HG03175 (cell line): ENCODE results near the gene EMC1.
"Not testable (repeated sequence)": the region's sequence is repeated elsewhere in the genome, so short reads cannot be mapped to it uniquely, and the experiment has no call there.

Experiments used
- ATAC-seq: cut with Tn5 transposase; IDR thresholded peaks from one replicate; pipeline ENCODE4 v1.9.1; 2021; ENCODE audit warnings: mild to moderate bottlenecking, moderate library complexity; ENCODE audit not compliant: unreplicated experiment

The EMC1 gene

DNA sequence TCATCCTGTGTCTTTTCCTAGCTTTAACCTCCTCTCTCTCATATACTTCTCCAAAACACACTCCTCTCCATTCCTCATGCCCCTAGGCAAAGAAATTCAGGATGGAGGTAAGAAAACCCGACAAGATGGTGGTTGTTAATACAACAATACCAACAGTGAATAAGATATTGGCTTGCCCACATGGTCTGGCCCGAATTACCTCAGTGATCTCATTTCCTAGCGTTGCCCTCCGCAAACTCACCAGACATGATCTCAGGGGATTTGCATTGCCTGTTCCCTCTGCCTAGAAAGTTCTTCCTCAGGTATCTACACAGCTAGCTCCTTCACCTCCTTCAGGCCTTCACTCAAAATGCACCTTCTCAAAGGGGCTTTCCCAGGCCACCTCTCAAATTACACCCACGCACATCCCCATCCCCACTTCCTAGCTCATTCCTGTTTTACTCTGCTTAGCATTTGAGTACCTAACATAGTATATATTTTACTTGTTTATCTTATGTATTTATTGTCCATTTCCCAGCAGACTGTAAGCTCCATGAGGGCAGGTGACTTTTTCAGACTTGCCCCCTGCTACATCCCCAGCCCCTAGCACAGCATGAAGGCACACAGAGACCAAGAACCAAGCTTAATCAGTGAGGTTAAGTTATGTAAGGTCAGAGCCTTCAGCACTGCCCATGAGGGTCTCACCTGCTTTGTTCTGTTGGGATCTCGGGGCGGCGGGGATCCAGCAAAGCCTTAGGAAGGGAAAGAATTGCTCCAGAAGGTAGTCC is 31.1 kb downstream of the EMC1 start:
- no peak for ATAC-seq

DNA sequence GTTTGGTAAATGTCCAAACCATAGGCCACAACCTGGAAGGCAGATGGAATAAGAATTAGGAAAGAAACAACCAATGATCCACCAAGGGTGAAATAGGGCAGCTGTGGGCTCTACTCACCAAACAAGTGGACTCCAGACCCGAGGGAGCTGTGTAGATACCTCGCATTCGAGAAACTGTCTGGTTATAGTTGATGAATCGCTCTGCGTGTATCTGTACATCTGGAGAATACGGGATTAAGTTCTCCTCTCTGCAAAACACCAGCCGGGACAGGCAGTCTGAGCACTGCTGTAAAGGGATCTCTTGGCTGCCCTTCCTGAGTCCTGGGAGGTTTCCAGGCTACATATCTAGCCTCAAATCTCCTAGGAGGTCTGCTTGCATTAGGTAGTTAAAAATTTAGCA is 31.9 kb downstream of the EMC1 start:
- ATAC-seq: no peak

DNA sequence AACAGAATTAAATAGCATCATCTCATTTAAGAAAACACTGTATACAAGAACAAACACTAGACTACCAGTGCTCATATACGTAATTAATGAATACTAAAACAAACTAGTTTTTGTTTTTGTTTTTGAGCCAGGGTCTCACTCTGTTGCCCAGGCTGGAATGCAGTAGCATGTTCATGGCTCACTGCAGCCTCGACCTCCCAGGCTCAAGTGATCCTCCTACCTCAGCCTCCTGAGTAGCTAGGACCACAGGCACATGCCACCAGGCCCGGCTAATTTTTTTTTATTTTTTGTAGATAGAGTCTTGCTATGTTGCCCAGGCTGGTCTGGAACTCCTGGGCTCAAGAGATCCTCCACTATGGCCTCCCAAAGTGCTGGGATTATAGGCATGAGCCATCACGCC is 34.7 kb downstream of the EMC1 start:
- not testable (repeated sequence) for ATAC-seq

DNA sequence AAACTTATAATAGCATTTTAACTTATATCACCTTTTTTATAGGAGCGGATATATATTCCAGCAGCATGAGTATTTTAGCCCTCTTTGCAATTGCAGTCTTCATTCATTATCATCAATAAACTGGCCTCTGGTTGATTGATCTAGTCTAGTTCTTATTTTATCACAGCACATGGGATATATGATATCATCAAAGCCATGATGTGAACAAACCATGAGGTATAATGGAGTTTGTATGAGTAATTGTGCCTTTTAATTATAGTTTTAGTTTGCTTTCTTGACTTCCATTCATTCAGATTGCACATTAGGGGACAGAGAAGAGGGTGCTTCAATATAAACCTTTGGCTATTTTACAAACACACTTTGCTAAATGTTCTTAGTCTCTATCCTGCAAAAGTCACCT is 37.7 kb downstream of the EMC1 start:
- no peak for ATAC-seq

DNA sequence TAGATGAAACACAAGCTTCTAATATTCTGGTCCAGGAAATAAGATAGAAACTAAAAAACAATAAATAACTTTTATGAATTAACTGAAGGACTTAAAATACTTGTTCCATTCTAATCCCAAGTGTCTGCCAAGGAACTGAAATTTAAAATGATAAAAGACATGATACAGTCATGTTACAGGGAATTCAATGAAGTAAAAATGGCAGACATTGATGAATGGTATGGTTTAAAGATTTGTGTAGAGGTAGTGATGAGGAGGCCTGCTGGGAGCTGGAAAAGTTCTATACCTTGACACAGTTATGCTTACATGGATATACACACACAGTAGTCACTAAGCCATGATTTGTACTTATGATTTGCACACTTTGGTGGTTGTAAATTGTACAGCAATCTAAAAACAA is 39.2 kb downstream of the EMC1 start:
- no peak for ATAC-seq

DNA sequence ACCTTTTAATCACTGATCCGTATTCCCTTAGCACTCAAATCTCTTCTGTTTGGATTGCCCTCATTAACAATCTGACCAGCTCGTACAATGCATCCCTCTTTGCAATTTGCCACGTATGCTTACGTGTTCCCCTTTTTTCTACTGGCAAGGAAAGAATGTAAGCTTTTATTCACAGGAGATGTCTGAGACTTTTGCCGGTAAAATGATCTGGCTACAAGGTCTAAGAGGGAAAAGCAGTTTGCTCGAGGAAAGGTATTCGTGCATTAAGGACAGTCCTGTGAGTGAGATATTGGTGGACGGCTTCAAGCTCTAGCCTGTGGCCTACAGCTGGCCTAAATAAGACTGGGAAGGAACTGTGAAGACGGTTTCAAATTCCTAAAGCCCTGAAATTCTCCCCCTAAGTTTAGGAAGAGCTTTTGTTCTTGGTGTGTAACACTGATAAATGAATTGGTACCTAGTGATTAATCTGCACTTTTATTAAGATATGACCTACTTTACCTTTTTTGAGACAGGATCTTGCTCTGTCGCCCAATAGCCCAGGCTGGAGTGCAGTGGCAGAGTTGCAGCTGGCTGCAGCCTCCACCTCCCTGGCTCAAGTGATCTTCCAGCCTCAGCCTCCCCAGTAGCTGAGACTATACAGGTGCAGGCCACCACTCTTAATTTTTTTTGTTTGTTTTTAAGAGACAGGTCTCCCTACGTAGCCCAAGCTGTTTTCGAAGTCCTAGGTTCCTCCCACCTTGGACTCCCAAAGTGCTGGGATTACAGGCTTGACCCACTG is 40.4 kb downstream of the EMC1 start:
- no peak for ATAC-seq

DNA sequence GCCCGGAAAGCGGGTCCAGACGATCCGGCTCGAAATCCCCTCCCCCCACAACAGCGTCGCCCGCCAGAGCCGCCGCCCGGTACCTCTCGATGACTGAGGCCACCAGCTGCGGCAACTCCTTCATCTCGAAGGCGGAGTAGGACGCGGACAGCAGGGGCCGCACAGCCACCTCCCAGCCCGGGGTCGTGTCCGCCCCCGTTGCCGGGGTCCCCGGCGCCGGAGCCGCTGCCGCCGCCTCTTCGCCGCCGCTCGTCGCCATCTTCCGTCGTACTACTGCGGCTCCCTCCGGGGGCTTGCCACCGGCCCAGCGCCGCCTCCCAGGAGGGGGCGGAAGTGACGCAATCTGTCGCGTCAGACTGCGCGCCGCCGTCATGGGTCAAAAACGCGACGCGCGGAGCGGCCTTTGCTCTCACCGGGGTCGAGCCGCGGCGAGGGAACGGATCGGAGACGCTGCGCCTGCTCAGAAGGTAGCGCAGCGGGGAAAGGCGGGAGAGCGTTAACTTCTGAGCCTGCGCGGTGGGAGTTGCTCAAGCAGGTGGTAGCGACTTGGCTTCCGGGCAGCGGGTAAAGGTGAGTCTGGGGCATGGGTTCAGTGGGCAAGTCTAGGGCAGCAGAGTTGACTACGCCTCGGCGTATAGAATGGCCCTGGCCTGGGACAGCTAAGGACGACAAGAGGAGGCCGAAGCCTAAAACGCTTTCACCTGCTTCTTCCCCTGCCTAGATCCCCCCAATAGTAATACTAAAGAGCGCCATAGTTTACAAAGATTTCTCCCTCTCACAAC is 41.1 kb downstream of the EMC1 start, which contains the start of gene UBR4:
Gene UBR4 (minus strand): TSS at position 277 of the 782 bp plus-strand sequence. CDS start 18 bp downstream, at position 259.
- peak; percentile 86 for ATAC-seq

DNA sequence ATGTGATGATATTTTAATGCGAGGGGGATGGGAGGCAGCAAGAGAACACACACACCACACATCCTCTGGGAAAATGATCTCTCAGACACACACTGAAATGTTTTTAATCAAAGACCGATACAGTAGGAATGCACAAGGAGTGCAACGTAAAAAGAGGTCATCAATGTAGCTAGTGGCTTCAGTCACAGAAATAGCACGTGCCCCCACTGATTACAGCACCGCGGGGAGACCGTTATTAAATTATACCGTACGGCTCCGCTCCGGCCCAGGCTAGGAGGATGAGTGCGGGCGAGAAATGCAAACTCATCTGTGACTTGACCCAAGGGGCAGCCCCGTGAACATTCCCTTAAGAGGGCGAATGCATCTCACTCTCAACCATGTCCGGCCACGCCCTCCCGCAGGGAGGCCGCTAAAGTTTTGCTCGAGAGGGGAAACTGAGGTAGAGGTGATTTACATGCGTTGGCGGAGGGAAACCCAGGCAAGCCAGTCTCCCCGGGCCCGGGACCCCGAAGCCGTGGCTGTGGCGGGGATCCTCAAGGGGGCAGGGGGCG is 41.8 kb downstream of the EMC1 start:
- peak; percentile 43 for ATAC-seq

DNA sequence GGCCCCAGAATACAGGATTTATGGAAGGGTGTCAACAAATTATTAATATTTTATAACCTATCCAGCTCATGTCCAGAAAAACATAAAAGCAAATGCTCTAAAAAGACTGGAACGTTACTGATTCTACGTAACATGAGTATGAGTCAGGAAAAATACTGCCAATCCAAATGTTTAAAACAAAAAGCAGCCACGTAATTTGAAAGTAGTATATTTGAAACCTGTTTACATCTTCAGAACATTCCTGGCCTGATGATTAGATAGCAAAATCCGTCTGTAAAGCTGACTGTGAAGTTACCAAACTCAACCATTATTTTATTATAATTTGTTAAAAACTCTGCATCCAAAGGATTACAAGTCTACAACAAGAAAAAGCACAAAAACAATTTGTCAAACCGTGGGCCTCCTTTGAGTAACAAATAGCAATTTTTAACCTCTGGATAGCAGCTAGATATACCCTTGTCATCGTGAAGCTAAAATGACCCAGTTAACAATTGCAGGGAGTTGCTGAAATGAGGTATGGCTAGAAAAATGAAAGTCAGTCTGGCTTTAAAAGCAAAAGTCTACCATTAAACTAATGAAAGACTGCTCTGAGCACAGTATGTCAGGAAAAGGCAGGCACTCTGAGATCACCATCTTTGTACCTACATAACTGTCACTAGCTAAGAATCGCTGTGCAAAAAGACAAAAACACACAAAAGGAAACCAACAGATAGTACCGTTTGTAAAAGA is 42.5 kb downstream of the EMC1 start:
- no peak for ATAC-seq

DNA sequence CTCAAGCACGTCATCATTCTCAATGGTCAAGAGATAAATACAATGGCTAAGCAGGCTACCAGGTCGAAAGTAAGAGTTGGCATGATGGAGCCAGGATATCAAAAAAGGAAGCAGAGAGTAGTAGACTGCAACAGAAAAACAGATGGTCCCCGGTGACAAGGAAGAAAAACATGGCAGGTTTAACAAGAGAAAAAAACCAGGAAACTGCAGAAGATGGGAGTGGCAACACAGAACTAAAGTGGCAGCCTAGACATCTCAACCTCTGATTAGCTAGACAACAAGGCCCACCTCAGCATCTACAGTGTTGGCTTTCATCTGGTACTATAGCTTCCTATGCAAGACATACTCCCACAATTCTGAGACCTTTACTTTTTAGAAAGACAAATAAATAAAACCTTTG is 44.4 kb downstream of the EMC1 start:
- ATAC-seq: no peak

DNA sequence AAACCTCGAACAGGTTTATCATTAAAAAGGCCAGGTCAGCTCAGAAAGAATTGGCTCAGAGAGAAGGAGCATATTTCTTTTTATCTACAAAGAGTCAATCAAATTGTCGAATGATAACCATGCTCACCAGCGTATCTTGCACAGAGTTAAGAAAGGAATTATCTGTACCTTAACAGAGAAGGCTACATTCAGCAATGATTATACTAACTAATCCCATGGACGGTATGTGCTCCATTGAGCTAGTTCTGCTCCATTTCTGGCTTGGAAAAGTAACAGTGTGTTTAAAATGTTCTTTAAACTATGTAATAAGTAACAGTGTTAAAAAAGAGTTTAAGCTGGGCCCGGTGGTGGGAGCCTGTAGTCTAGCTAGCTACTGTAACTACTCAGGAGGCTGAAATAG is 45.5 kb downstream of the EMC1 start:
- ATAC-seq: no peak

DNA sequence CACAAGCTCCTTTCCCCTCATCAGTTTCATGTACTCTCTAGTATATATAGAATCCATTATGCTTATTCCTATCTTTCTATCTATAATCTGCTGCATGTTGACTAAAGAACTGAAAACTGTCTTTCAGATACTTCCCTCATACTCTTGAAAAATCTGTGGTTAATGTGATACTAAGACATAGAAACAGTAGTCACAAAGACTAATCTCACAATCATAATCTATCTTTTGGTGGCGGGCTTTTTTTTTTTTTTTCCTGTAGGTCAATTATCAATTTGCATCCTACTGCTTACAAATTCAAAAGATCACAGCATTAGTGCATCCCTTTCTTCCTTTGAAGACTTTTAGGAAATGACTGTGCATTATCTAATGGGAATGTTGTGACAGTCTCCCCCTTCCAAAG is 45.9 kb downstream of the EMC1 start:
- no peak for ATAC-seq

DNA sequence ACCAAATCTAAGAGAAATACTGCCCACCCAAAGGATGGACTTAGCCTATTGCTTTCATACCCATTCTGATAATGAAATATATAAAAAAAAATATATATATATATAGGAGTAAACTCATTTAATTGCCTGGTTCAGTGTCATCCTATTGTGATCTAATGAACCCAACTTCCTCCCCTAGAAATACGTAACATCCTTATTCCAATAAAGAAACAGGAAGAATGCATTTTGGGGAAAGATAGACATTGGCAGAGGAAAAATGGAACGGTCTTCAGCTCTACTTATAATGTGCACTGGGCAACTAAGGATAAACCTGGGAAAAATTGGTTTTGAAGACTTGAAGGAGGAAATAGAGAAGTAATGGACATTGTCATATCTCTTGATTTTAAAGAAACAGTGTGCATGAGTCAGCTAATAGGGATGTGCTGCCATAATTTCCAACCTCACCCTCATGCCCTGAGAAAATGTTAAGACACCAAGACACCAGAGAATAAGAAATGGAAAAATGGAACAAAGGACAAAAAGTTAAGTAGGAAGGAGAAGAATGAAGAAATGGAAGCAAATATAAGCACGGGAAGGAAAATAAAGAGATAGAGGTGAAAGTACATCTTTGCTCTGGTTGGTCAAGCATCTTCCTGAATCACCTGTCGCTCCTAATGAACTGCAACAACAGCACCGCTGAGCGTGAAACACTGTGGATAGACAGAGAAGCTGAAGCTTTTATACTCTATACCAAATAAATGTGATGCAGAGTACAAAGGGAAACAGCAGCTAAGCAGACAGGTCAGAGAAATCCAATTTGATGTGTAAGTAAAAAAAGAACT is 46.7 kb downstream of the EMC1 start:
- no peak for ATAC-seq

DNA sequence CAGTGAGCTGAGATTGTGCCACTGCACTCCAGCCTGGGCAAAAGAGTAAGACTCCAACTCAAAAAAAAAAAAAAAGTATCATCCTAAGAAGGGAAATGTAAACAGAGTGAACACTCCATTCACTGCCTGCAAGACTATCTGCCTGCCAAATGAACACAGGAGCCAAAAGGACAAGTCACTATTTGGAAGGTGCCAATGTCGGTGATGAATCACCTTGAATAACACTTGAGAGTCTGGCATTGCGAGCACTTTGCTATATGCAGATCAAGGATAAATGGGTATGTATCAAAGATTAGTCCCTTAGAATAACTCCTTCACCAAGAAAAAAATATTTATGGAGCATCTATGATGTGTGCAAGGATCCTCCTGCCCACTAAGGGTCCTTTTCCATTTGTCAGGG is 47.9 kb downstream of the EMC1 start:
- no peak for ATAC-seq

DNA sequence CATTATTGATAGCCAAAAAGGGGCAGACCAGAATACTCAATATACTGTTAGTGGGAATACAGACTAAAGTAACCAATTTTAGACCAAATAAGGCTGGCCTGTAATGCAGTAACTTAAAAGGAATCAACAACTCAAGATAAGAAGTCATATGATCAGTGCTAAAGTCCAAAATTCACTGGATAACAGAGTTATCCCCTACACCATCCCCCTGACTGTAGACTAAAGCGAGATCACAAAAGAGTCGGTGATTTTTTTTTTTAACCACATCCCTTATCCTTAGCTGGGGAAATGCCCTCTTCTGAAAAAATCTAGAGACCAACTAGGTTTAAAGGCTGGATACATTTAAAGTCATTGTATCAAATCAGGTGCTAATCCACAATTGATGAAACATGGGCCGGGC is 48.9 kb downstream of the EMC1 start:
- no peak for ATAC-seq

DNA sequence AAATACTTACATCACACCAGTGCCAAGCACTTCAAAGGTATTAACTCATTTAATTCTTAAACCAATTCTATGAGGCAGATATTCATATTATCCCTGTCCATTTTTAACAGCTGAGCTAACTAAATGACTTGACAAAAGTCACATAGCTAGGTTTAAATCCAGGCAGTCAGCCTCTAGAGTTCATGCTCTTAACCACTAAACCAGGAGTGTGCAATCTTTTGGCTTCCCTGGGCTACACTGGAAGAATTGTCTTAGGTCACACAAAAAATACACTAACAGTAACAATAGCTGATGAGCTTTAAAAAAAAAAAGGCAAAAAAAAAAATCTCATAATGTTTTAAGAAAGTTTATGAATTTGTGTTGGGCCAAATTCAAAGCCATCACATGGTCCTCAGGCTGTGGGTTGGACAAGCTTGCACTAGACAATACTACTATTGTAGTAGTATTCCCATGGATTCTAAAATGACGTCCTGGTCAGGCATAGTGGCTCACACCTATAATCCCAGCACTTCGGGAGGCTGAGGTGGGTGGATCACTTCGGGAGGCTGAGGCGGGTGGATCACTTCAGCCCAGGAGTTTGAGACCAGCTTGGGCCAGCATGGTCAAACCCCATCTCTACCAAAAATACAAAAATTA is 51.2 kb downstream of the EMC1 start:
- no peak for ATAC-seq

DNA sequence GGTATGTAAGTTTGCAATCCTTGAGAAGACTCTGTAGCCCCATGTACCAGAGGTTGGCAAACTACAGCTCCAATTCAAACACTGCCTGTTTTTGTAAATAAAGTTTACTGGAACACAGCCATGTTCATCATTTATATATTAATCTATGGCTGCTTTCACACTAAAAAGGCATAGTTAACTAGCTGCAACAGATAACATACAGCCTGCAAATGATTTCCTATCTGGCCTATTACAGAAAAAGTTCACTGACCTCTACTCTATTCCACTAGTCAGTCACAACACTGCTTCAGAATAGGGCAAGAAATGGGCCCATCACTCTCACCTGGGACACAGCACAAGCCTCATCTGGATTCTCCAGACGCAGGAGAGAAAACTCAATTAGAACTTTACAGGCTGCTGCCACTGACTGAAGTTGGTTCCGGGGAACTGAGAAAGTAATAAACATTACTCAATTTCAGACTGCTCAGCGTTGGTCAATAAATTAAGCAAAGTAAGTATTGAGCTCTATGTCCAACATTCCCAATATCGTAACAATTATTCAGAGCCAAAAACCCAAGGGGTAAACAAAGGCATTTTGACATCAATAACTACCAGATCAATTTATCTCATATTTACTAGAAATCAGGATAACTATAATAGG is 51.9 kb downstream of the EMC1 start:
- ATAC-seq: no peak

DNA sequence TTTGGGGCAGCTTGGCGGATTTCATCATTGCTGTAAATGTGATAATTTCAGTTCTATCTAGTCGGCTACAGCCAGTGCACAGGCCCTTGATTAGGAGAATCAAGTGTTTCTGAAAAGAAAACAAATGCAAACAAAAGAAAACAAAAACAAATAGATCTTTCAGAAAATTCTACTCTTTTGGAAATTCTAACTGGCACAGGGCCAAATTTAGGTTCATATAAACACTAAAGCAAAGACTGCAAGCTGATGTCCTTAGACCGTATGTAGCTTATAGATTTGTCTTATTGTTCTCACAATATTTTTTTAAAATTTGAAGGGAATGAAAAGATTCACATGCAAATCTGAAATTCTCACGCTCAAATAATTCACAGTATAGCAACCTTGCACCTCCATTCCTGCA is 52.5 kb downstream of the EMC1 start:
- no peak for ATAC-seq

DNA sequence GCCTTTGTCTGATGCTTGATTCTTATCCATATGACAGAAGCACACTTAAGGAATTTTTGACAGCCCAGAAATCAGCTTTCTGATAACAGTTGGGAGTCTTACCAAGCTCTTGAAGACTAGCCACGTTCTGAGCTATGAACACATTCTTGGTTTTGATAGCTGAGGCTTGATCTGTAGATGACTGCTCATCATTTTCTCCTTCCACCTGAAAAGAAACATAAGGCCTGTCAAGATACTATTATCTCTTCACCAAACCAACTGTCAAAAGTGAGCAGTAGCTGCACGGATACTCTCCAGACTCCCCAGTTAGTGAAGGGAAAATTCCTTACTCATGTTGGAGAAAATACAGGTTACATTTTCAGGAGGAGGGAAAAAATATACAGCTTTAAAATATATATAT is 53.5 kb downstream of the EMC1 start:
- ATAC-seq: no peak
